Lower leg skin (tissue), 4 donors: ENCODE data around the gene LMF1. TPM values are rescaled to one million over a fixed set of nuclear protein-coding genes. Genes with fewer than 3 reads are reported as not detected.

ENCODE experiments used
- DNase-seq, 2 donors: peaks; one replicate each; pipeline ENCODE4 v3.0.0-alpha.2; 2019; ENCODE audit warnings: low spot score in 2 of 2
- H3K4me3 ChIP-seq: fragments of 200-600 bp; sonication (generic); 2 replicates; pipeline ENCODE4 v1.5.1; 2017; ENCODE audit warnings: mild to moderate bottlenecking, low read depth; ENCODE audit not compliant: poor library complexity, severe bottlenecking
- CTCF ChIP-seq, 3 donors: fragments of 450-650 bp; IDR thresholded peaks; one replicate each; pipeline ENCODE4 v1.5.1; 2016; ENCODE audit warnings: antibody characterized with exemption in 3 of 3, mild to moderate bottlenecking in 3 of 3, moderate library complexity in 2 of 3
- POLR2A ChIP-seq, 2 donors: fragments of 450-650 bp; IDR thresholded peaks; one replicate each; pipeline ENCODE4 v1.6.1; 2016 to 2017; ENCODE audit warnings: antibody characterized with exemption in 2 of 2, mild to moderate bottlenecking in 1 of 2, moderate library complexity in 1 of 2
- WGBS, 2 donors: methylation state at CpG; one replicate each; pipeline ENCODE4 v1.1.5; 2018; 5-methylcytosine and 5-hydroxymethylcytosine counted together
- intact Hi-C: fragments of 100-400 bp; cut with DNase I; formaldehyde crosslinking; loops from one replicate; pipeline ENCODE4 v1.15.0; 2023; ENCODE audit warnings: low total_unique reads
- total RNA-seq, 4 donors: library from RNA; depleted of rRNA; stranded (reverse); fragments of >200 nt; gene quantifications; one replicate each; pipeline ENCODE4 v1.1.0, GENCODE V29; 2016

The LMF1 gene
- total RNA-seq, 4 donors from 2014 or later = 31.3 to 68.3 (median 50.3) TPM

GRCh38 chr16:919658-920050 is 51.1 kb downstream of the LMF1 start:
- WGBS, 2 donors = 88 to 90% methylated on average over 13 to 15 of the region's 15 CpGs
- TF ChIP-seq POLR2A (IDR thresholded peaks at IDR 0.05) (no peak), CTCF (IDR thresholded peaks at IDR 0.05) (no peak)
- intact Hi-C loops = no loop called here
- no peak for DNase-seq
- H3K4me3 ChIP-seq = no peak overlapping the region

GRCh38 chr16:918741-919657 is 51.8 kb downstream of the LMF1 start:
- H3K4me3 ChIP-seq = no peak overlapping the region
- intact Hi-C loops = no loop called here
- TF ChIP-seq CTCF (IDR thresholded peaks at IDR 0.05) (no peak), POLR2A (IDR thresholded peaks at IDR 0.05) (no peak)
- DNase-seq = no peak
- WGBS, 2 donors = 90 to 96% methylated on average over 16 to 41 of the region's 47 CpGs

- no peak overlapping the region for H3K4me3 ChIP-seq
- no peak for DNase-seq
- intact Hi-C loops = no loop called here
- TF ChIP-seq POLR2A (IDR thresholded peaks at IDR 0.05) (no peak), CTCF (IDR thresholded peaks at IDR 0.05) (no peak)
- 89% methylated on average over 20 of the region's 20 CpGs for WGBS, 2 donors
Observed at GRCh38 chr16:918068-918467, 52.7 kb downstream of the LMF1 start.

- intact Hi-C loops = no loop called here
- no peak for DNase-seq
- H3K4me3 ChIP-seq = no peak overlapping the region
- WGBS, 2 donors = 89 to 92% methylated on average over 21 of the region's 21 CpGs
- no peak for TF ChIP-seq POLR2A (IDR thresholded peaks at IDR 0.05)
Observed at GRCh38 chr16:917591-918061, 53.2 kb downstream of the LMF1 start.

- no peak for DNase-seq
- WGBS, 2 donors = 86 to 88% methylated on average over 25 to 26 of the region's 26 CpGs
- TF ChIP-seq CTCF (IDR thresholded peaks at IDR 0.05) = no peak
- no peak for TF ChIP-seq POLR2A (IDR thresholded peaks at IDR 0.05)
- no peak overlapping the region for H3K4me3 ChIP-seq
- intact Hi-C loops = no loop called here
Observed at GRCh38 chr16:916035-916799, 54.6 kb downstream of the LMF1 start.

- intact Hi-C loops = no loop called here
- TF ChIP-seq CTCF (IDR thresholded peaks at IDR 0.05) = no peak
- TF ChIP-seq POLR2A (IDR thresholded peaks at IDR 0.05) = no peak
- 88% methylated on average over 17 to 19 of the region's 19 CpGs for WGBS, 2 donors
Observed at GRCh38 chr16:915546-915945, 55.2 kb downstream of the LMF1 start.

More at GRCh38 chr16:915546-915945, 55.2 kb downstream of the LMF1 start:
- DNase-seq = no peak
- H3K4me3 ChIP-seq = no peak overlapping the region
